ENCODE measurements around the gene ACTL9. TPM values are rescaled to one million over a fixed set of nuclear protein-coding genes. Genes with fewer than 3 reads are reported as not detected.

Gene ACTL9
- total and polyA plus RNA-seq, 2 donors (not counting 1 experiment from before 2014, with no cell fraction given): not detected

- no peaks in the 10 kb centered on the region for H3K36me3 ChIP-seq (replicated peaks in 1 of 2; ENCODE audit: control extremely low read depth in 1 of 2, control insufficient read depth in 1 of 2, extremely low read depth in 1 of 2, insufficient read depth in 2 of 2, low read length in 1 of 2)
- ATAC-seq (ENCODE audit: low read depth) (peak; percentile 56), DNase-seq (peak; percentile 74)
- Mint-ChIP-seq H3K27me3 (peaks cover 3% of the 10 kb centered on the region), H3K4me3 (peak overlapping the region; percentile 68), H3K4me1 (peaks cover 18% of the 10 kb centered on the region), H3K9me3 (ENCODE audit: insufficient read depth) (peaks cover 3% of the 10 kb centered on the region), H3K27ac (peak overlapping the region; percentile 63)
- H3K9me3 ChIP-seq (ENCODE audit: control extremely low read depth in 1 of 3, control insufficient read depth in 2 of 3, insufficient read depth in 1 of 3, low read length in 2 of 3): peaks cover 0 to 5% (median 0%) of the 10 kb centered on the region in 3 donors
- no peaks in the 10 kb centered on the region for H3K79me2 ChIP-seq (ENCODE audit: control insufficient read depth, insufficient read depth, low read length)
- H3K27me3 ChIP-seq (replicated peaks in 1 of 4; ENCODE audit: control extremely low read depth in 1 of 4, control insufficient read depth in 3 of 4, insufficient read depth in 4 of 4, low read length in 3 of 4): no peaks in the 10 kb centered on the region
- 14% methylated on average over 18 of the region's 22 CpGs for WGBS (ENCODE audit: insufficient coverage)
- CTCF ChIA-PET: interaction anchor here (1.3 kb wide), 1 partner anchor 10 kb away, joined by 4 read pairs; no protein-coding TSS in a partner anchor
- peak overlapping the region in 3 of 5 experiments; percentile 31 to 56 (median 36) for H3K4me3 ChIP-seq (ENCODE audit: control extremely low read depth in 1 of 5, extremely low read depth in 1 of 5, insufficient read depth in 1 of 5, low read depth in 2 of 5, low read length in 4 of 5)
- TF ChIP-seq EZH2 (IDR thresholded peaks at IDR 0.05; ENCODE audit: borderline replicate concordance, insufficient read depth, low read depth, low read length, poor library complexity, severe bottlenecking) (no peak), CTCF (IDR thresholded peaks at IDR 0.05) (no peak)
- peak overlapping the region in 1 of 2 donors; percentile 60 for H3K27ac ChIP-seq (ENCODE audit: low read length in 2 of 2)
- H3K4me1 ChIP-seq (ENCODE audit: control insufficient read depth in 2 of 2, insufficient read depth in 2 of 2, low read length in 2 of 2): peaks cover 15 to 16% of the 10 kb centered on the region in 2 donors
- intact Hi-C loops (cut with micrococcal nuclease): no loop called here
- peak overlapping the region; percentile 49 for H3K9ac ChIP-seq (ENCODE audit: low read length)
- POLR2A ChIA-PET: no interaction called here
- no peaks in the 10 kb centered on the region for H4K20me1 ChIP-seq (ENCODE audit: control insufficient read depth, insufficient read depth, low read length, poor library complexity, severe bottlenecking)
- peak overlapping the region; percentile 75 for H2AFZ ChIP-seq (ENCODE audit: insufficient read depth, low read depth, low read length, poor library complexity, severe bottlenecking)
- H3K4me2 ChIP-seq (replicated peaks; ENCODE audit: low read depth, low read length, poor library complexity, severe bottlenecking): peak overlapping the region; percentile 82
These were observed 34.5 kb downstream of the ACTL9 start for GRCh38 chr19:8663920-8664670.

- Histone ChIP-seq H3K27me3 (replicated peaks in 1 of 4; ENCODE audit: control extremely low read depth in 1 of 4, control insufficient read depth in 3 of 4, insufficient read depth in 4 of 4, low read length in 3 of 4) (no peaks in the 10 kb centered on the region), H2AFZ (ENCODE audit: insufficient read depth, low read depth, low read length, poor library complexity, severe bottlenecking) (no peak overlapping the region), H3K4me2 (replicated peaks; ENCODE audit: low read depth, low read length, poor library complexity, severe bottlenecking) (no peak overlapping the region), H3K27ac (ENCODE audit: low read length in 2 of 2) (no peak overlapping the region), H3K4me1 (ENCODE audit: control insufficient read depth in 2 of 2, insufficient read depth in 2 of 2, low read length in 2 of 2) (peaks cover 15 to 16% of the 10 kb centered on the region in 2 donors), H3K4me3 (ENCODE audit: control extremely low read depth in 1 of 5, extremely low read depth in 1 of 5, insufficient read depth in 1 of 5, low read depth in 2 of 5, low read length in 4 of 5) (no peak overlapping the region), H3K9me3 (ENCODE audit: control extremely low read depth in 1 of 3, control insufficient read depth in 2 of 3, insufficient read depth in 1 of 3, low read length in 2 of 3) (peaks cover 0 to 11% (median 0%) of the 10 kb centered on the region in 3 donors), H4K20me1 (ENCODE audit: control insufficient read depth, insufficient read depth, low read length, poor library complexity, severe bottlenecking) (no peaks in the 10 kb centered on the region), H3K36me3 (replicated peaks in 1 of 2; ENCODE audit: control extremely low read depth in 1 of 2, control insufficient read depth in 1 of 2, extremely low read depth in 1 of 2, insufficient read depth in 2 of 2, low read length in 1 of 2) (no peaks in the 10 kb centered on the region), H3K9ac (ENCODE audit: low read length) (no peak overlapping the region), H3K79me2 (ENCODE audit: control insufficient read depth, insufficient read depth, low read length) (no peaks in the 10 kb centered on the region)
- TF ChIP-seq CTCF (IDR thresholded peaks at IDR 0.05): no peak
- no peak for TF ChIP-seq EZH2 (IDR thresholded peaks at IDR 0.05; ENCODE audit: borderline replicate concordance, insufficient read depth, low read depth, low read length, poor library complexity, severe bottlenecking)
- H3K4me1 Mint-ChIP-seq: peaks cover 18% of the 10 kb centered on the region
- ChIA-PET CTCF (no interaction called here), POLR2A (interaction anchor here (0.7 kb wide), 1 partner anchor 1273 kb away, joined by 8 read pairs; no protein-coding TSS in a partner anchor)
- DNase-seq: no peak
- 100% methylated on average over 3 of the region's 4 CpGs for WGBS (ENCODE audit: insufficient coverage)
- no peaks in the 10 kb centered on the region for H3K9me3 Mint-ChIP-seq (ENCODE audit: insufficient read depth)
- peak overlapping the region; percentile 32 for H3K27ac Mint-ChIP-seq
- intact Hi-C loops (cut with micrococcal nuclease): no loop called here
- no peak for ATAC-seq (ENCODE audit: low read depth)
- no peak overlapping the region for H3K4me3 Mint-ChIP-seq
- H3K27me3 Mint-ChIP-seq: no peaks in the 10 kb centered on the region
These were observed 36.3 kb downstream of the ACTL9 start for GRCh38 chr19:8662263-8662662.

Data from B cell (primary cell).